Urinary bladder (tissue), 4 donors: ENCODE data around the gene TTC39A. TPM values are rescaled to one million over a fixed set of nuclear protein-coding genes. Genes with fewer than 3 reads are reported as not detected.
"Not testable (repeated sequence)": the region's sequence is repeated elsewhere in the genome, so short reads cannot be mapped to it uniquely, and the experiment has no call there.

Experiments used
- DNase-seq: peaks from one replicate; pipeline ENCODE4 v3.0.0-alpha.2; 2015; ENCODE audit errors: extremely low spot score
- H3K27ac ChIP-seq: one replicate; pipeline ENCODE4 v1.5.1; 2013; ENCODE audit warnings: low read depth, mild to moderate bottlenecking, moderate library complexity
- H3K36me3 ChIP-seq: one replicate; pipeline ENCODE4 v1.6.1; 2013; ENCODE audit warnings: mild to moderate bottlenecking, moderate library complexity; ENCODE audit not compliant: insufficient read depth
- H3K4me1 ChIP-seq: one replicate; pipeline ENCODE4 v1.6.1; 2013; ENCODE audit warnings: mild to moderate bottlenecking, moderate library complexity; ENCODE audit not compliant: insufficient read depth
- H3K4me3 ChIP-seq: one replicate; pipeline ENCODE4 v1.5.1; 2013; ENCODE audit warnings: low read depth, low read length
- WGBS: extraction: QIAGEN DNeasy Blood & Tissue Kit; methylation state at CpG from one replicate; pipeline ENCODE4 v1.1.7; 2013; 5-methylcytosine and 5-hydroxymethylcytosine counted together
- polyA plus RNA-seq: library from polyadenylated mRNA; stranded (reverse); fragments of 200-250 nt; gene quantifications from one replicate; pipeline ENCODE4 v1.2.3, GENCODE V29; 2013
- total RNA-seq: library from RNA; depleted of rRNA; stranded (reverse); fragments of >200 nt; gene quantifications from one replicate; pipeline ENCODE4 v1.2.3, GENCODE V29; 2014
- donor health status: healthy with polysubstance abuse.
- donor health status: healthy.

Gene TTC39A
- total and polyA plus RNA-seq, 2 donors, result 2.5 to 4.1 TPM

- Histone ChIP-seq H3K36me3 (no peaks in the 10 kb centered on the region), H3K27ac (no peak overlapping the region), H3K4me1 (no peaks in the 10 kb centered on the region), H3K4me3 (no peak overlapping the region)
- 95% methylated on average over 4 of the region's 4 CpGs for WGBS
- no peak for DNase-seq
These were observed 1.4 kb downstream of the TTC39A start for GRCh38 chr1:51328926-51329325.

DNA sequence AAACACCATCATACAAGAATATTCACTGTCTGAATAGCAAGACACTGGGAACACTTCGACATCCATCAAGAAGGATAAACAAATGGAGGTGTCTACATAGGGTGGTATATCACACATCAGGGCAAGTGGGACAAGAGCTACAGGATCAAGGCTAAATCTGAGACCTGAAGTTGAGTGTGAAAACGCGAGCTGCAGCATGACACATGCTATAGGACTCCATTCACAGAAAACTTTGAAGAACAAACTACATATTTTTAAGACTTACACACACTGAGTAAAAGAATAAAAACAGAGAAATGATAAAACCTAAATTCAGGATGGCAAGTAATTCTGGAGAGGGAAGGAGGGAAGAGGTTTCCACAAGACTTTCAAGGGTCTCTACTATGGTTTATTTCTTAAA lies 2.1 kb downstream of the TTC39A start:
- no peak overlapping the region for H3K27ac ChIP-seq
- no peaks in the 10 kb centered on the region for H3K4me1 ChIP-seq
- DNase-seq, result no peak
- no peak overlapping the region for H3K4me3 ChIP-seq
- WGBS, result 90% methylated on average over 3 of the region's 3 CpGs
- no peaks in the 10 kb centered on the region for H3K36me3 ChIP-seq

DNA sequence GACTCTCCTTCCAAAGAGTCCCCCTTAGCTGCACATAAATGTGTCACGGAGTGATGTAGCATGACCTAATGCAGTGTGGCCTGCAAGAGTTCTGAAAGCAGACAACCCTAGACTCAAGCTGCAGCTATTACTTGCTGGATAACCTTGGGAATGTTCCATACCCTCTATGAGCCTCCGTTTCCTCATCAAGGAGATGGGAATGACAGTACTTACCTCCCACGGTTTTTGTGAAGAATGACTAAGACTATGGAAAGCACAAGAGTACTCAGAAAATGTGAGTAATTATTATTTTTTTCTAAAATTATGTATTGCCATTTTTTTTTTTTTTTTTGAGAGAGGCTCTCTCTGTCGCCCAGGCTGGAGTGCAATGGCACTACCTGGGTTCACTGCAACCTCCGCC lies 3.0 kb downstream of the TTC39A start:
- WGBS, result 76% methylated on average over 5 of the region's 5 CpGs
- H3K27ac ChIP-seq, result no peak overlapping the region
- no peaks in the 10 kb centered on the region for H3K36me3 ChIP-seq
- H3K4me1 ChIP-seq, result no peaks in the 10 kb centered on the region
- DNase-seq, result no peak
- no peak overlapping the region for H3K4me3 ChIP-seq

DNA sequence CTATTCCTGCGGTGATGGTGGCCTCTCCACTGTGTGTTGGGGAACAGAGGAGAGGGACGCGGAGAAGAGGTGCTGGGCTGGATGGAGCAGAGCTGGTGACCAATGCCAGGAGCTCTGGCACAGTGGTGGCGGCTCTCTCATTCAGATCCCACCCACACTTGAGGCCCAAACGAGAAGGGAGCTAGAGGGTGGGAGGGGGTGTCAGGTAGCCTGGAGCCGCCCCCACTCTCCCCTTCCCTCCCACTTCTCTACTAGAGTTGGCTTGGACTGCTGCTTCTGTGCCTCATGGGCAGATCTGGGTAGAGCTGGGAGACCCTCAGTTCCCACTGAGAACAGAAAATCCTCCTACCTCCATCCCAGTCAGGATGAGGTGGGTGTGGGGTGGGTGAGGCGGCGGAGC lies 3.5 kb downstream of the TTC39A start:
- DNase-seq, result no peak
- H3K27ac ChIP-seq, result no peak overlapping the region
- no peak overlapping the region for H3K4me3 ChIP-seq
- 79% methylated on average over 8 of the region's 8 CpGs for WGBS
- H3K36me3 ChIP-seq, result no peaks in the 10 kb centered on the region
- H3K4me1 ChIP-seq, result no peaks in the 10 kb centered on the region

DNA sequence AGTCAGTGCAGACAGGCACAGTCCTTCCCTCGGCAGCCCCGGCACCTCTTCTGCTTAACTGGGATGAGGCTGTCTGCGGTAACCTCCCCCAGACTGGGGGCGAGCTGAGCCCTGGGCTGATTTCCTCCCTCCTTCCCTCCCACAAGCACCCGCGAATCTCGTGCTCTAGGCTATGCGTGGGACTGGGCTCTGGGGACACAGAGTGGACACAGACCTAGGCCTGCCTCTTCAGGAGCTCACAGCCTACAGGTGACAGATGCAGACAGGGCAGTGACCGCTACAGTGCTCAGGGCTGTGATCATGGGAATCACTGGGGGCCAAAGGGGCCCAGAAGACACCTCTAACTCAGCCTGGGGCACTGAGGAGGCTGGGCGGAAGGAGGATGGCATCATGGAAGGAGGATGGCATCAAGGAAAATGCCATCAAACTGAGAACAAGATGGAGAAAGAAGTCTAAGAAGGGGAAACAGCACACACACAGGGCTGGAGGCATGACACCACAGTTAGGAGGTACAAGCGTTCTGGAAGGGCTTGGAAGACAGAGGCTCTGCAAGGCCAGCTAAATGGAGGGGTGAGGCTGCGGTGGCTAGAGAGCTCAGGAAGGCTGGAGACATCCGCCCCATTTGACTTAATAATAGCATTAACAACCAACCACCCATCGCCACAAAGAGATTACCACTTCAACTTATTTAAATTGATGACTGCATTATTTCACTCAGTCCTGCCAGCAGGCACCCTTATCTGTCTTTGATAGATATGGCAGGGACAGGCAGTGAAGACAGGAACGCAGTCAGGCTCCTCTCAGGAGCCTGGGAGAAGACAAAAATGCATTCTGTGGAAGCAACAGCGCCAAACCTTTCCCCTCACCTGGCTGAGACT lies 4.2 kb downstream of the TTC39A start:
- Histone ChIP-seq H3K4me1 (no peaks in the 10 kb centered on the region), H3K27ac (no peak overlapping the region), H3K36me3 (no peaks in the 10 kb centered on the region), H3K4me3 (no peak overlapping the region)
- 80% methylated on average over 16 of the region's 16 CpGs for WGBS
- no peak for DNase-seq

DNA sequence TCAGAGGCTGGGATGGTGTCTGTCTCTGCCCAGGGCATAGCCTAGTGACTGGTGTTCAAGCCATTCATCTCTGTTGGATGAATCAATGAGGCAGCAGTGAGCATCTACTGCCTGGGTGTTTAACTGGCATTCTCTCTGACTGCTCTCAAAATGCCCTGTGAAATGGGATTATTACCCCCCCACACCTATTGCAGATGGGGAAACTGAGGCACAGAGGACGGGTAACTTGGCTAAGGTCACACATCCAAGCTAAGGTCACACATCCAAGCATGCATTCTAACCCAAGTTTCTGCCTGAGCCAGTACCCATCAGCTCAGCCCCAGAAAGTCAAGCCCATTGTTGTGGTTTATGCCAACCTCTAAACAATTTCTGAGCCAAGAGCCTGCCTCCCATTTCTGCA lies 5.0 kb downstream of the TTC39A start:
- no peak overlapping the region for H3K4me3 ChIP-seq
- H3K27ac ChIP-seq, result no peak overlapping the region
- 83% methylated on average over 1 of the region's 1 CpG for WGBS
- H3K36me3 ChIP-seq, result no peaks in the 10 kb centered on the region
- DNase-seq, result no peak
- H3K4me1 ChIP-seq, result no peaks in the 10 kb centered on the region

DNA sequence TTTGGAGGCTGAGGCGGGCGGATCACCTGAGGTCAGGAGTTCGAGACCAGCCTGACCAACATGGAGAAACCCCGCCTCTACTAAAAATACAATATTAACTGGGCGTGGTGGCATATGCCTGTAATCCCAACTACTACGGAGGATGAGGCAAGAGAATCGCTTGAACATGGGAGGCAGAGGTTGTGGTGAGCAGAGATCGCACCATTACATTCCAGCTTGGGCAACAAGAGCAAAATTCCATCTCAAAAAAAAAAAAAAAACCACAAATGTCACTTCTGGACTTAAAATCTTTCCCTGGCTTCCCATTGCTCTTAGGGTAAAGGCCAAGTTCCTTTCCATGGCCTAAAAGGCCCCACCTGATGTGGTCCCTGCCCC lies 5.4 kb downstream of the TTC39A start:
- DNase-seq, H3K4me1 ChIP-seq, H3K27ac ChIP-seq, H3K4me3 ChIP-seq, H3K36me3 ChIP-seq: not testable (repeated sequence)
- WGBS, result 94% methylated on average over 8 of the region's 8 CpGs

GRCh38 chr1:51324251-51325010 lies 5.9 kb downstream of the TTC39A start:
- Histone ChIP-seq H3K4me1 (no peaks in the 10 kb centered on the region), H3K36me3 (no peaks in the 10 kb centered on the region), H3K27ac (no peak overlapping the region), H3K4me3 (no peak overlapping the region)
- WGBS, result 92% methylated on average over 7 of the region's 7 CpGs
- DNase-seq, result no peak

GRCh38 chr1:51323778-51324177 lies 6.6 kb downstream of the TTC39A start:
- Histone ChIP-seq H3K36me3 (no peaks in the 10 kb centered on the region), H3K4me1 (no peaks in the 10 kb centered on the region), H3K4me3 (no peak overlapping the region), H3K27ac (no peak overlapping the region)
- no peak for DNase-seq

DNA sequence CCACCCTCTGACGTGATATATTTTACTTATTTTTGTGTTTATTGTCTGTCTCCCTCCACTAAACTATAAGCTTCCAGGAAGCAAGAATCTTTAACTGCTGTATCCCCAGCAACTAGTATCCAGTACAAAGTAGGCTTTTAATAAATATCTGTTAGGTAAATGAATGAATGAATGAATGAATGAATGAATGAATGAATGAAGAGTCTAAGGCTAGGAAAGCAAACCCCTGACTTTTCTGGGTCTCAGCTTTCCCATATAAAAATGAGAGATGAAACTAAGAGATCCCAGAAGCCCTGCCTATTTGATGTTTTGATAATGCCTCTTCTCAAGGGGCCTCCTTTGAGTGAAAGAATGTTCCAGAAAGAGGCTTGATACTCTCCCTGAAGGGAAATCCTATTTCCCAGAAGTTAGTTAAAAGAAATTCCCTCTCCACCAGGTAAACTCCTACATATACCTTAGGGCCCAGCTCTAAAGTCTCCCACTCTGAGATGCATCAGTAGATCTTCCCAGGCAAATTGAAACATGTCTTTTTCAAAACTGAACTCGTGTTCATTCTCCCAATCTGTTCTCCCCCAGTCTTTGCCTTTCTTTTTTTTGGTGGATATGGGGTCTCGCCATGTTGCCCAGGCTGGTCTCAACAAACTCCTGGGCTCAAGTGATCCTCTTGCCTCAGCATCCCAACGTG lies 7.8 kb downstream of the TTC39A start:
- WGBS, result 86% methylated on average over 4 of the region's 4 CpGs

DNA sequence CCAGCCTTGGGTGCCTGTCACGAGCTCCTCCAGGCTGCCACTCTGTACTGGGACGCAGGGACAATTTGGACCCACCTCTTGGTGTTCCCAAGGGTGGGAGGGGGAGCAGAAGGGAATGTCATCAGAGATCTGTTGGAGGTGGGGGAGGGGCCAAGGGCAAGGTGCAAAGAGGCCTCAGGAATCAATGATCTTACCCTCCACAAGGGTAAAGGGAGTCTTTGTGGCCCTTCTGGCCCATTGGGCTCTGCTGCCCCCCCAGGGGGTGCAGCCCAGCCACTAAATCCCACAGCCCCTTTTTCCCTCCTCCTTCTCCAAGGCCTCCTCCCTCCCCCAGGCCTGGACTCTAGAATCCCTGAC lies 8.5 kb downstream of the TTC39A start:
- 90% methylated on average over 2 of the region's 2 CpGs for WGBS
- no peak for DNase-seq
- H3K4me3 ChIP-seq, result no peak overlapping the region
- no peaks in the 10 kb centered on the region for H3K36me3 ChIP-seq
- H3K27ac ChIP-seq, result no peak overlapping the region
- H3K4me1 ChIP-seq, result no peaks in the 10 kb centered on the region

More for the DNA sequence above, 7.8 kb downstream of the TTC39A start:
- Histone ChIP-seq H3K27ac (no peak overlapping the region), H3K36me3 (no peaks in the 10 kb centered on the region), H3K4me1 (no peaks in the 10 kb centered on the region), H3K4me3 (no peak overlapping the region)
- DNase-seq, result no peak

DNA sequence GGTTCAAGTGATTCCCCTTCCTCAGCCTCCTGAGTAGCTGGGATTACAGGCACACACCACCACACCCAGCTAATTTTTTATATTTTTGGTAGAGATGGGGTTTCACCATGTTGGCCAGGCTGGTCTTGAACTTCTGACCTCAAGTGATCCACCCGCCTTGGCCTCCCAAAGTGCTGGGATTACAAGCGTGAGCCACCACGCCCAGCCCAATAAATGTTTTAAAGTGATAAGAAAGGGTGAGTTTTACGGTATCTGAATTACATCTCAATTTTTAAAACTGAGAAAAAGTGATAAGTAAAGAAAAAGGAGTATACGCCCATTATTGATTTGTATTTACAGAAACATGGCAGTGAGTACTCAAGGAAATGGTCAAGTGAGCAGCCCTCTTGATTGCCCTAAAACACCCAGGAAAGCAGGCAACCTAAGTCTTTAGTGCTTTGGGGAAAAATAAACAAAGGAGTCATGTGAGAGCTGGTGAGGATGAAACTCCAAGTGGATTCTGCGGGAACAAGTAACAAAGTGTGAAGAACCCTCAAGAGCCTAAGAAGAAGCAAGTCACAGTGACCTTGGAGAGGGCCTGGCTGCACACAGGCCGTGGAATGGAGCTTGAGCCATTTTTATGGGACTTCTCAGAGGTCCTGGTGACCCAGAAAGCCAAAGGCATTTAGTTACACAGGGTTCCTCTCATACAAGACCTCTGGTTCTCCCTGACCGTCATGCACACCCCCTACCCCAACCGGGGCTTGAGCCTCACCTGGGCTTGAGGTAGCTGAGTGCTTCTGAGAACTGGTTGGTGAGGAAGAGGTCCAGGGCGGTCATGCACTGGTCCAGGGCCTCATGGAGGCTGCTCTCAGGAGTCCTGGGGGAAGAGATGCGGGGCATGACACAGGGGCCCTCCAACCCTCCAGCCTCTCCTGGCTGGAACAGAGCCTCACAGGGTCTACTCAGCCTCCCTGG lies 9.1 kb downstream of the TTC39A start:
- H3K27ac ChIP-seq, result no peak overlapping the region
- H3K4me3 ChIP-seq, result no peak overlapping the region
- WGBS, result 88% methylated on average over 11 of the region's 11 CpGs

DNA sequence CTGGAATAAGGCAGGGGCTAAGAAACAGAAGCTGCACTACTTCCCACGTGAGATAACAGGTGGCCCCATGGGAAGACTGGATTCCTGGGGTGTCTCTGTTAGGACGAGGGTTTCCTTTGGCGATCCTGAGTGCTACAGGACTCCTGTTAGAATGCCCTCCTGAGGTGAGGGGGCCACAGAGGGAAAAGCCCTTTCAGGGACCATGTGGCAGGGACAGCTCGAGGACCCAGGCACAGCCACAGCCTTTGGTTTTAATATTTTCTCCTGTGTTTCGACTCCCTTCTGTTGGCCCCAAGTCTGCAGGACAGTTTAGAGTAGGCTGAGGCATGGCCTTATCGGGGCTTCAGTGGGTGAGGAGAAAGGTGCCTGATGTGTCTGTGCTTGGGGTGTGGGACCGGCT lies 12.6 kb downstream of the TTC39A start:
- Histone ChIP-seq H3K27ac (no peak overlapping the region), H3K4me1 (no peaks in the 10 kb centered on the region), H3K4me3 (no peak overlapping the region), H3K36me3 (no peaks in the 10 kb centered on the region)
- DNase-seq, result no peak
- WGBS, result 87% methylated on average over 7 of the region's 7 CpGs

More for the DNA sequence above, 9.1 kb downstream of the TTC39A start:
- Histone ChIP-seq H3K36me3 (no peaks in the 10 kb centered on the region), H3K4me1 (no peaks in the 10 kb centered on the region)
- no peak for DNase-seq
